ENCODE results near the gene COQ5.

DNA sequence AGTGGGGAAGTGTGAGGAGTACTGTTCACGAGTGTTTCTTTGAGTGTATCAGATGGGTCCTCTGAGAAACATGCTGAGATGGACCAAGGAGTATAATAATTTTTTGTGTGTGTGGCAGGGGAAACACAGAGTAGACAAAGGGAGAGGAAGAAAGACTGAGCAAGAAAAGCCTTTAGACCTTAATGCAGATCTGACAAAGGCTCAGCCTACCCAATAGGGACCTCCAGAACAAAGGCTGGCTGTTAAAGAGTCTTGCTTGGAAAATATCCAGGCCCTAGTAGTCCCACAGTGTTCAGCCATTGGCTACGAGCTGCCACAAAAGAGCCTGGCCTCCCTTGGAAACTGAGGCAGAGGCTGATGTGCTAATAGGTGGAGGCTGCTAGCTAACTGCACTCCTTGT lies 13.5 kb downstream of the COQ5 start:
- TF ChIP-seq POLR2AphosphoS5 (IDR thresholded peaks at IDR 0.05; ENCODE audit: low read depth, low read length): no peak
- TF ChIP-seq TAF1 (IDR thresholded peaks at IDR 0.05; ENCODE audit: borderline replicate concordance, insufficient read depth, low read length): no peak
- TF ChIP-seq, protein P1, sequence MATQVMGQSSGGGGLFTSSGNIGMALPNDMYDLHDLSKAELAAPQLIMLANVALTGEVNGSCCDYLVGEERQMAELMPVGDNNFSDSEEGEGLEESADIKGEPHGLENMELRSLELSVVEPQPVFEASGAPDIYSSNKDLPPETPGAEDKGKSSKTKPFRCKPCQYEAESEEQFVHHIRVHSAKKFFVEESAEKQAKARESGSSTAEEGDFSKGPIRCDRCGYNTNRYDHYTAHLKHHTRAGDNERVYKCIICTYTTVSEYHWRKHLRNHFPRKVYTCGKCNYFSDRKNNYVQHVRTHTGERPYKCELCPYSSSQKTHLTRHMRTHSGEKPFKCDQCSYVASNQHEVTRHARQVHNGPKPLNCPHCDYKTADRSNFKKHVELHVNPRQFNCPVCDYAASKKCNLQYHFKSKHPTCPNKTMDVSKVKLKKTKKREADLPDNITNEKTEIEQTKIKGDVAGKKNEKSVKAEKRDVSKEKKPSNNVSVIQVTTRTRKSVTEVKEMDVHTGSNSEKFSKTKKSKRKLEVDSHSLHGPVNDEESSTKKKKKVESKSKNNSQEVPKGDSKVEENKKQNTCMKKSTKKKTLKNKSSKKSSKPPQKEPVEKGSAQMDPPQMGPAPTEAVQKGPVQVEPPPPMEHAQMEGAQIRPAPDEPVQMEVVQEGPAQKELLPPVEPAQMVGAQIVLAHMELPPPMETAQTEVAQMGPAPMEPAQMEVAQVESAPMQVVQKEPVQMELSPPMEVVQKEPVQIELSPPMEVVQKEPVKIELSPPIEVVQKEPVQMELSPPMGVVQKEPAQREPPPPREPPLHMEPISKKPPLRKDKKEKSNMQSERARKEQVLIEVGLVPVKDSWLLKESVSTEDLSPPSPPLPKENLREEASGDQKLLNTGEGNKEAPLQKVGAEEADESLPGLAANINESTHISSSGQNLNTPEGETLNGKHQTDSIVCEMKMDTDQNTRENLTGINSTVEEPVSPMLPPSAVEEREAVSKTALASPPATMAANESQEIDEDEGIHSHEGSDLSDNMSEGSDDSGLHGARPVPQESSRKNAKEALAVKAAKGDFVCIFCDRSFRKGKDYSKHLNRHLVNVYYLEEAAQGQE (IDR thresholded peaks at IDR 0.05; ENCODE audit: insufficient read depth in 1 of 2, low read depth in 2 of 2, low read length in 2 of 2): no peak

All from PFSK-1 (cell line).